HEK293T (cell line): ENCODE results near the gene ARHGEF2.

Experiments
- PKNOX1 ChIP-seq: fragments of 450-650 bp; IDR thresholded peaks from 2 replicates; pipeline ENCODE4 v1.6.1; 2016
- SP1 ChIP-seq: fragments of 450-650 bp; IDR thresholded peaks from 2 replicates; pipeline ENCODE4 v1.6.1; 2017
- SUZ12 ChIP-seq: fragments of 450-650 bp; IDR thresholded peaks from 2 replicates; pipeline ENCODE4 v1.6.1; 2016; ENCODE audit warnings: mild to moderate bottlenecking

- TF ChIP-seq SP1 (no peak), SUZ12 (no peak), PKNOX1 (no peak)
Observed at GRCh38 chr1:155968670-155969069, 9.7 kb downstream of the ARHGEF2 start.
